Heart right ventricle (tissue), 16 donors: Measurements from ENCODE around the gene HTRA3. TPM values are rescaled to one million over a fixed set of nuclear protein-coding genes. Genes with fewer than 3 reads are reported as not detected.

Source experiments
- ATAC-seq, 8 donors: fragments of 200-7000 bp; cut with Tn5 transposase; one replicate each; pipeline ENCODE4 v1.9.1; 2020; ENCODE audit warnings: mild to moderate bottlenecking in 8 of 8, moderate library complexity in 8 of 8, moderate number of reproducible peaks in 1 of 8
- DNase-seq, 2 donors: peaks; one replicate each; pipeline ENCODE4 v3.0.0-alpha.2; 2020
- H3K27ac ChIP-seq, 10 donors: fragments of 200-600 bp; sonication (generic) in 2 of 10; one replicate each; pipeline versions ENCODE4 v1.5.0 to v1.8.0; 2020 to 2022; ENCODE audit warnings: mild to moderate bottlenecking in 3 of 10
- H3K27me3 ChIP-seq, 7 donors: fragments of 200-600 bp; one replicate each; pipeline ENCODE4 v1.8.0; 2021 to 2022; ENCODE audit warnings: mild to moderate bottlenecking in 2 of 7
- H3K36me3 ChIP-seq, 9 donors: fragments of 200-600 bp; sonication (generic) in 1 of 9; one replicate each; pipeline versions ENCODE4 v1.5.0 to v1.8.0; 2020 to 2022; ENCODE audit warnings: mild to moderate bottlenecking in 2 of 9
- H3K4me1 ChIP-seq, 9 donors: fragments of 200-600 bp; sonication (generic) in 1 of 9; one replicate each; pipeline versions ENCODE4 v1.5.0 to v1.8.0; 2020 to 2022; ENCODE audit warnings: mild to moderate bottlenecking in 4 of 9
- H3K4me3 ChIP-seq, 10 donors: fragments of 200-600 bp; sonication (generic) in 2 of 10; one replicate each; pipeline versions ENCODE4 v1.5.0 to v1.8.0; 2020 to 2022; ENCODE audit warnings: mild to moderate bottlenecking in 7 of 10, moderate library complexity in 2 of 10
- H3K9me3 ChIP-seq, 11 donors: fragments of 200-600 bp in 10 of 11; sonication (generic) in 2 of 11; one replicate each; pipeline versions ENCODE4 v1.5.0 to v1.8.0; 2013 to 2022; ENCODE audit warnings: mild to moderate bottlenecking in 2 of 11, control low read depth in 1 of 11, moderate library complexity in 1 of 11
- CTCF ChIP-seq, 9 donors: fragments of 200-600 bp; sonication (generic) in 2 of 9; IDR thresholded peaks; one replicate each; pipeline versions ENCODE4 v1.5.0 to v1.8.0; 2021 to 2022; ENCODE audit warnings: antibody characterized with exemption in 9 of 9, mild to moderate bottlenecking in 5 of 9, moderate library complexity in 1 of 9
- WGBS, 2 donors: extraction: QIAGEN DNeasy Blood & Tissue Kit; methylation state at CpG; one replicate each; pipeline ENCODE4 v1.1.7; 2013; ENCODE audit warnings: inconsistent platforms in 1 of 2; 5-methylcytosine and 5-hydroxymethylcytosine counted together
- intact Hi-C, 10 donors: fragments of 100-400 bp; cut with DNase I; formaldehyde crosslinking; loops; one replicate each; pipeline versions ENCODE4 v1.11.1 to v1.14.2; 2022
- polyA plus RNA-seq, 2 donors: library from polyadenylated mRNA; stranded (reverse); fragments of 200-250 nt; gene quantifications; one replicate each; pipeline ENCODE4 v1.2.3, GENCODE V29; 2013
- total RNA-seq, 10 donors: library from RNA; stranded (reverse); fragmentation: NEBNext Ultra II Directional in 3 of 10; extraction: Animal tissue kit (Norgen Biotek cat#: 25700) in 3 of 10; gene quantifications; one replicate each; pipeline versions ENCODE4 v1.2.1 to v1.2.4, GENCODE V29; 2021 to 2023
- donor health status: Arrhythmogenic right ventricular cardiomyopathy.
- donor health status: ischemic (EF 13 %, LVEDD 7.1; RV severe dilation, severe dysfunction).
- donor health status: healthy with polysubstance abuse.
- donor health status: DM: no; HTN: yes; CAD: no.
- donor health status: DM: no; HTN: no; CAD: no.
- donor health status: ischemic (EF 25% LVEDD 6.9; RV normal size, moderate dysfunction).
- donor health status: ischemic (EF 25% LVEDD 5.7; RV mildly dilated, moderate dysfunction).
- donor health status: healthy.
- donor health status: DM: yes; HTN: yes; CAD: no.
- donor health status: Ischemic cardiomyopathy.
- donor health status: ischemic (EF 35%, LVEDD 5.7; RV mildly dilated, moderate dysfunction).
- donor health status: nonischemic (EF 11% LVEDD 7.7; RV severe dilation, severe dysfunction).
- donor health status: DM: yes; HTN: yes; CAD: no.
- donor health status: PGD.
- donor health status: ischemic (EF 29% LVEDD 5.4; RV normal size, mild dysfunction).
- donor health status: nonischemic (EF 23%, LVEDD 6.1; RV moderate dilation, normal function).

The HTRA3 gene
- total and polyA plus RNA-seq, 12 donors, result 20.2 to 82.5 (median 54.2) TPM

DNA sequence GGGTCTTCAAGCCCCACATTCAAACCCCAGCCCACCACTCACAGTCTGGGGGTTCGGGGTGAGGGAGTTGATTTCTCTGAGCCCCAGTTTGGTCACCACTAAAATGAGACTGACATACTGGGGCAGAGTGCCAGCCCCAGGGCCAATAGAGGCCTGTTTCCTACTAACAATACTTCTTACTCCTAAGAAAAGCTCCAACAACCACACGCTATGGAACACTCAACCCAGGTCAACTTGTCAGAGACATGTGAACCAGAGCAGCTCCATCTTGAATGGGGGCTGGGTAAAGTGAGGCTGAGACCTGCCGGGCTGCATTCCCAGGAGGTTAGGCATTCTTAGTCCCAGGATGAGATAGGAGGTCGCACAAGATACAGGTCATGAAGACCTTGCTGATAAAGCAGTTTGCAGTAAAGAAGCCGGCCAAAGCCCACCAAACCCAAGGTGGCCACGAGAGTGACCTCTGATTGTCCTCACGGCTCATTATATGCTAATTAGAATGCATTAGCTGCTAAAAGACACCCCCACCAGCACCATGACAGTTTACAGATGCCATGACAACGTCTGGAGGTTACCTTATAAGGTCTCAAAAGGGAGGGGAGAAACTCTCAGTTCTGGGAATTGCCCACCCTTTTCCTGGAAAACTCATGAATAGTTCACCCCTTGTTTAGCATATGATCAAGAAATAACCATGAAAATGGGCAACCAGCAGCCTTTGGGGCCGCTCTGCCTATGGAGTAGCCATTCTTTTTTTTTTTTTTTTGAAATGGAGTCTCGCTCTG lies 26.6 kb upstream of the HTRA3 start:
- WGBS, 2 donors, result 83% methylated on average over 10 of the region's 10 CpGs
- DNase-seq, result no peak
- Histone ChIP-seq H3K9me3 (no peaks in the 10 kb centered on the region), H3K36me3 (peaks cover 0 to 32% (median 0%) of the 10 kb centered on the region in 9 donors), H3K27ac (peak overlapping the region in 7 of 10 donors; percentile 24 to 72 (median 57)), H3K4me1 (peaks cover 20 to 30% (median 25%) of the 10 kb centered on the region in 9 donors), H3K27me3 (no peaks in the 10 kb centered on the region), H3K4me3 (no peak overlapping the region)
- intact Hi-C loops, result loop anchor here (1.0 to 10.0 kb wide), 9 partner anchors 61 to 352 kb away; partner anchors contain the start of gene CPZ (in 8 of the 10)
- no peak for TF ChIP-seq CTCF (IDR thresholded peaks at IDR 0.05)
- ATAC-seq, result peak in 1 of 8 donors; percentile 6

GRCh38 chr4:8244001-8244757 lies 25.4 kb upstream of the HTRA3 start:
- WGBS, 2 donors, result 92 to 93% methylated on average over 18 of the region's 18 CpGs
- ATAC-seq (no peak), DNase-seq (peak in 1 of 2 donors; percentile 6)
- no peaks in the 10 kb centered on the region for H3K9me3 ChIP-seq
- intact Hi-C loops, result loop anchor here (5.0 to 10.0 kb wide), 6 partner anchors 62 to 351 kb away; partner anchors contain the start of gene CPZ (in 8 of the 10)
- H3K4me1 ChIP-seq, result peaks cover 20 to 34% (median 26%) of the 10 kb centered on the region in 9 donors
- peaks cover 0 to 20% (median 0%) of the 10 kb centered on the region in 9 donors for H3K36me3 ChIP-seq
- no peak for TF ChIP-seq CTCF (IDR thresholded peaks at IDR 0.05)
- no peak overlapping the region for H3K27ac ChIP-seq
- H3K27me3 ChIP-seq, result no peaks in the 10 kb centered on the region
- no peak overlapping the region for H3K4me3 ChIP-seq

DNA sequence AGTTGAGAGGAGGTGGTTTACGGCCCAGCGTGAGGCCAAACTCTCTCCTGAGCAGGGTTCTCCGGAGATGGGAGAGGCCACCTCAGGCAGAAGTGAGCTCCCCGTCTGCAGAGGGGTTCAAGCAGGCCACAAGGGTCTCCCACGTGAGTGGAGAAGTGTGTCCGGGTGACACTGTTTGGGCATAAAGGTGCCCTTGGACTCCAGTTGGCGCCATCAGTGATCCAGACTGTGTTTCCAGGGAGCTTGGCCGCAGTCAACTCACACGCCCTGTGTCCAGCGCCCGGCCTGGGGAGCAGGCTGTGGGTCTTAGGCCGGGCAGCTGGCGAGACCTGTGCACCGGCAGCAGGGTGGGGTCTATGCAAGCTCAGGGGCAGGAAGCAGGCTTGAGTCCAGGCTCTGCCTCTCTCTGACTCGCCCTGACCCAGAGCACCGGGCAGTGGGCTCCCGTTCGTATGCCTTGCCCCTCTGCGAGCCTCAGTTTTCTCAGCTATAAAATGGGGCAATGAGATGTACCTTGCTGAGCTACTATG lies 24.6 kb upstream of the HTRA3 start:
- DNase-seq, result peak in 1 of 2 donors; percentile 2
- no peak overlapping the region for H3K27ac ChIP-seq
- H3K36me3 ChIP-seq, result peaks cover 0 to 18% (median 0%) of the 10 kb centered on the region in 9 donors
- peaks cover 20 to 34% (median 26%) of the 10 kb centered on the region in 9 donors for H3K4me1 ChIP-seq
- WGBS, 2 donors, result 94 to 96% methylated on average over 19 of the region's 19 CpGs
- TF ChIP-seq CTCF (IDR thresholded peaks at IDR 0.05), result no peak
- no peak overlapping the region for H3K4me3 ChIP-seq
- H3K9me3 ChIP-seq, result no peaks in the 10 kb centered on the region
- intact Hi-C loops, result loop anchor here (5.0 to 10.0 kb wide), 6 partner anchors 63 to 350 kb away; partner anchors contain the start of gene CPZ (in 8 of the 10)
- no peak for ATAC-seq
- no peaks in the 10 kb centered on the region for H3K27me3 ChIP-seq
